CD4-positive, CD25-positive, alpha-beta regulatory T cell (primary cell): ENCODE measurements around the gene GALNT13. TPM values are rescaled to one million over a fixed set of nuclear protein-coding genes. Genes with fewer than 3 reads are reported as not detected.

Experiments used
- ATAC-seq, 2 donors: fragments of 150-1000 bp; cut with Tn5 transposase; one replicate each; pipeline ENCODE4 v1.10.0; 2021; ENCODE audit warnings: low read depth in 2 of 2, moderate number of reproducible peaks in 2 of 2, moderate library complexity in 1 of 2
- DNase-seq, 3 donors: peaks; one replicate each; pipeline versions ENCODE4 v3.0.0 to v3.0.0-alpha.2; 2012 to 2022; ENCODE audit warnings: mixed read lengths in 1 of 3
- H3K27ac ChIP-seq: one replicate; pipeline ENCODE4 v1.7.0; 2013; ENCODE audit warnings: mild to moderate bottlenecking, low read length; ENCODE audit not compliant: insufficient read depth, poor library complexity, severe bottlenecking
- H3K27me3 ChIP-seq: one replicate; pipeline ENCODE4 v1.7.0; 2013; ENCODE audit warnings: low read length; ENCODE audit not compliant: control insufficient read depth, insufficient read depth
- H3K36me3 ChIP-seq: one replicate; pipeline ENCODE4 v1.7.0; 2013; ENCODE audit warnings: mild to moderate bottlenecking, low read length, moderate library complexity; ENCODE audit not compliant: control insufficient read depth, insufficient read depth
- H3K4me1 ChIP-seq: 2 replicates; pipeline ENCODE4 v1.7.0; 2013; ENCODE audit warnings: mild to moderate bottlenecking, low read length; ENCODE audit not compliant: insufficient read depth, control insufficient read depth, poor library complexity, severe bottlenecking
- H3K4me3 ChIP-seq: one replicate; pipeline ENCODE4 v1.7.0; 2013; ENCODE audit warnings: low read depth, mild to moderate bottlenecking, low read length, moderate library complexity
- H3K9me3 ChIP-seq, 2 experiments: 1 replicate in 1 of 2; 2 replicates in 1 of 2; pipeline ENCODE4 v1.7.0; 2013; ENCODE audit warnings: low read length in 2 of 2, mild to moderate bottlenecking in 1 of 2, moderate library complexity in 1 of 2; ENCODE audit not compliant: control insufficient read depth in 2 of 2
- H3K27ac Mint-ChIP-seq, 3 donors: one replicate each; pipeline ENCODE4 v1.8.0; 2020 to 2022; ENCODE audit warnings: mild to moderate bottlenecking in 3 of 3, mixed read lengths in 3 of 3, moderate library complexity in 2 of 3
- H3K27me3 Mint-ChIP-seq: one replicate; pipeline ENCODE4 v1.8.0; 2022; ENCODE audit warnings: mild to moderate bottlenecking, mixed read lengths
- H3K36me3 Mint-ChIP-seq: one replicate; pipeline ENCODE4 v1.8.0; 2020; ENCODE audit warnings: mixed read lengths
- H3K4me1 Mint-ChIP-seq, 4 donors: one replicate each; pipeline ENCODE4 v1.8.0; 2020 to 2022; ENCODE audit warnings: mixed read lengths in 4 of 4, mild to moderate bottlenecking in 1 of 4
- H3K4me3 Mint-ChIP-seq, 4 donors: one replicate each; pipeline ENCODE4 v1.8.0; 2020 to 2022; ENCODE audit warnings: mild to moderate bottlenecking in 4 of 4, mixed read lengths in 4 of 4, moderate library complexity in 3 of 4
- H3K9me3 Mint-ChIP-seq, 7 donors: one replicate each; pipeline ENCODE4 v1.8.0; 2020 to 2022; ENCODE audit warnings: mixed read lengths in 7 of 7, mild to moderate bottlenecking in 3 of 7, moderate library complexity in 2 of 7
- polyA plus RNA-seq, 4 donors: library from polyadenylated mRNA; unstranded; fragments of 300-500 nt; fragmentation: Illumina TruSeq; gene quantifications; one replicate each; pipeline ENCODE4 v1.2.3, GENCODE V29; 2021
- total RNA-seq: library from RNA; stranded (reverse); gene quantifications from one replicate; pipeline ENCODE4 v1.2.3, GENCODE V29; 2022

The GALNT13 gene
- total and polyA plus RNA-seq, 5 donors from 2014 or later, result 0.09 TPM; not detected in 4

DNA sequence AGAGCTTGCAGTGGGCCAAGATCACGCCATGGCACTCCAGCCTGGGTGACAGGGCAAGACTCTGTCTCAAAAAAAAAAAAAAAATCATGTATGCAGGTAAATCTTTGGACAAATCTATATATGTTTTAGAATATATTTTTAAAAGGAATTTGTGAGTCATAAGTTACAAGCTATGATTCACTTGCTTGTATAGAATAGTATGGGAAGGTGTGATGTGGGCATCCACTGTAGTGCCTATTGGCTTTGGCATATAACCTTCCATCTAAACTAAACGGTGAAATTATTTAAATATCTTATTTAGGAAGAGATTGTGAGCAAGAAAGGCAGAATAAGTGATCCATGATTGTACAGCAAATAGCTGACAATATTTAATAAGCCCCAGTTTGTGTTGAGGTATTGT is 261.1 kb downstream of the GALNT13 start:
- no peak overlapping the region for H3K27ac ChIP-seq
- Mint-ChIP-seq H3K9me3 (peaks cover 0 to 10% (median 1%) of the 10 kb centered on the region in 7 donors), H3K27me3 (no peaks in the 10 kb centered on the region), H3K4me3 (no peak overlapping the region), H3K36me3 (no peaks in the 10 kb centered on the region), H3K27ac (no peak overlapping the region), H3K4me1 (no peaks in the 10 kb centered on the region)
- H3K9me3 ChIP-seq, result no peaks in the 10 kb centered on the region
- no peak for ATAC-seq
- DNase-seq, result no peak
- no peaks in the 10 kb centered on the region for H3K36me3 ChIP-seq
- H3K4me1 ChIP-seq, result no peaks in the 10 kb centered on the region
- no peak overlapping the region for H3K4me3 ChIP-seq
- no peaks in the 10 kb centered on the region for H3K27me3 ChIP-seq

DNA sequence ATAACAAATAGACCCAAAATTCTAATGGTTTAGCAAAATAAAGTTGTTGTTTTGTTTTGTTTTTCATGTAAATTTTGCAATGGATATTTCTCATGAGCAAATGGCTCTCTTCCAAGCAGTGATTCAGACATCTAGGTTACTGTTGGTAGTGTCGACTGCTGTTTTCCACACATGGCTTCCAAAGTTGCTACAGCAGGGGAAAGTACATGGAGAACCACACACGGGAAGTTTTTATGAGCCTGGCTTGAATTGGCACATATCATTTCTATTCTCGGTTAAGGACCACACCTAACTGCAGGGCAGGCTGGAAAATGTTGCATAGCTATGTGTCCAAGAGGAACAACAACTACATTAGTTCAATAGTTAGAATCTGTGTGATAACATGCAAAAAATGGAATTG is 262.1 kb downstream of the GALNT13 start:
- DNase-seq, result no peak
- Mint-ChIP-seq H3K27me3 (no peaks in the 10 kb centered on the region), H3K36me3 (no peaks in the 10 kb centered on the region), H3K27ac (no peak overlapping the region), H3K9me3 (peaks cover 0 to 10% (median 1%) of the 10 kb centered on the region in 7 donors), H3K4me3 (no peak overlapping the region), H3K4me1 (no peaks in the 10 kb centered on the region)
- Histone ChIP-seq H3K4me3 (no peak overlapping the region), H3K27me3 (no peaks in the 10 kb centered on the region), H3K9me3 (no peaks in the 10 kb centered on the region), H3K4me1 (no peaks in the 10 kb centered on the region), H3K27ac (no peak overlapping the region), H3K36me3 (no peaks in the 10 kb centered on the region)
- no peak for ATAC-seq

DNA sequence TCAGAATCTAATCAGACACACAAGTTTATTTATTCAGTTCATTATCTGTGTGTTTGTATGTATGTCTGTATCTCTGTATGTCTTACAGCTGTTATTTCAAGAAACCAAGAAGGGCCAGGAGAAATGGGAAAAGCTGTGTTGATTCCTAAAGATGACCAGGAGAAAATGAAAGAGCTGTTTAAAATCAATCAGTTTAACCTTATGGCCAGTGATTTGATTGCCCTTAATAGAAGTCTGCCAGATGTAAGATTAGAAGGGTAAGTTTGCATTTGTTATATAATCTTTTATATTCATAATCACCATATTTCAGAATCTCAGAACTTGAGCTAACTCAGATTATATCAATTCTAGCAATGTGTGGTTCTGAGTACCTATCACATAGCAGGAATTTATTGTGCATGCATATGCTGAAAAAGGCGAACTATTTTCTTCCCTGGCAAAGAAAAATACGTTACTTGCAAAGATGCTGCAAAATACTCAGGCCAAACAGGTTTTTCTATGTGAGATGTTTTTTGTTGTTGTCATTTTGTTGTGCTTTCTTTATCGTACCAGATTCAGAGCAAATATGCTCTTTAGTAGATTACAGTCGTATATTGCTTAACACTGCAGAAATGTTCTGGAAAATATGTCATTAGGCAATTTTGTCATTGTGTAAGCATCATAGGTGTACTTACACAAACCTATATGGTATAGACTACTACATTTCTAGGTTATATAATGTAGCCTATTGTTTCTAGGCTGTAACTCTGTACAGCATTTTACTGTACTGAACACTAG is 268.7 kb downstream of the GALNT13 start:
- DNase-seq (no peak), ATAC-seq (no peak)
- Mint-ChIP-seq H3K36me3 (no peaks in the 10 kb centered on the region), H3K27me3 (no peaks in the 10 kb centered on the region), H3K4me3 (no peak overlapping the region), H3K4me1 (no peaks in the 10 kb centered on the region), H3K27ac (peak overlapping the region in 1 of 3 donors; percentile 38), H3K9me3 (peaks cover 0 to 3% (median 0%) of the 10 kb centered on the region in 7 donors)
- no peaks in the 10 kb centered on the region for H3K27me3 ChIP-seq
- H3K4me3 ChIP-seq, result no peak overlapping the region
- no peaks in the 10 kb centered on the region for H3K36me3 ChIP-seq
- H3K4me1 ChIP-seq, result no peaks in the 10 kb centered on the region
- no peak overlapping the region for H3K27ac ChIP-seq
- H3K9me3 ChIP-seq, result no peaks in the 10 kb centered on the region

DNA sequence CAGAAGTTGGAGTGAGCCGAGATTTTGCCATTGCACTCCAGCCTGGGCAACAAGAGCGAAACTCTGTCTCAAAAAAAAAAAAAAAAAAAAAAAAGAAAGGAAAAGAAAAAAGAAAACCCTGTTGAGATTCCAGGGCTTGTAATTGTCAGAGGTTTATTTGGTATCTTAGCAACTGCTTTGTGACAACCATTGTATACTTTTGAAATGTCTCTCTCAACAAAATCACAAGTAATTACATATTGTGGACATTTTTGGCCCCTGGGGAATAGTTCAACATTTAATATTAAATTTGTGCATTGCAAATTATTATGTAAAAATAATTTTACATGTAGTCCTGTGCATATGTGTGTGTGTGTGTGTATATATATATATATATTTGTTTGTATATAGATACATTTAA is 270.8 kb downstream of the GALNT13 start:
- H3K9me3 Mint-ChIP-seq, result peaks cover 0 to 3% (median 0%) of the 10 kb centered on the region in 7 donors
- no peaks in the 10 kb centered on the region for H3K9me3 ChIP-seq
- H3K27ac Mint-ChIP-seq, result no peak overlapping the region
- ATAC-seq, result no peak
- no peak overlapping the region for H3K27ac ChIP-seq
- H3K4me1 ChIP-seq, result no peaks in the 10 kb centered on the region
- DNase-seq, result no peak
- H3K27me3 ChIP-seq, result no peaks in the 10 kb centered on the region
- no peaks in the 10 kb centered on the region for H3K36me3 ChIP-seq
- no peaks in the 10 kb centered on the region for H3K27me3 Mint-ChIP-seq
- H3K4me3 Mint-ChIP-seq, result no peak overlapping the region
- no peaks in the 10 kb centered on the region for H3K4me1 Mint-ChIP-seq
- no peaks in the 10 kb centered on the region for H3K36me3 Mint-ChIP-seq
- H3K4me3 ChIP-seq, result no peak overlapping the region

GRCh38 chr2:154143105-154143504 is 271.4 kb downstream of the GALNT13 start:
- H3K27me3 Mint-ChIP-seq, result no peaks in the 10 kb centered on the region

GRCh38 chr2:154158101-154158500 is 286.4 kb downstream of the GALNT13 start:
- Mint-ChIP-seq H3K36me3 (no peaks in the 10 kb centered on the region), H3K4me3 (no peak overlapping the region), H3K27me3 (no peaks in the 10 kb centered on the region), H3K4me1 (no peaks in the 10 kb centered on the region), H3K9me3 (peaks cover 1 to 13% (median 7%) of the 10 kb centered on the region in 7 donors), H3K27ac (no peak overlapping the region)
- no peak for ATAC-seq
- Histone ChIP-seq H3K36me3 (no peaks in the 10 kb centered on the region), H3K4me1 (no peaks in the 10 kb centered on the region), H3K4me3 (no peak overlapping the region), H3K9me3 (peaks cover 0 to 4% of the 10 kb centered on the region in 2 experiments), H3K27ac (no peak overlapping the region), H3K27me3 (no peaks in the 10 kb centered on the region)
- no peak for DNase-seq

More at GRCh38 chr2:154143105-154143504, 271.4 kb downstream of the GALNT13 start:
- Mint-ChIP-seq H3K36me3 (no peaks in the 10 kb centered on the region), H3K4me3 (no peak overlapping the region), H3K9me3 (peaks cover 0 to 3% (median 0%) of the 10 kb centered on the region in 7 donors), H3K4me1 (no peaks in the 10 kb centered on the region), H3K27ac (no peak overlapping the region)
- Histone ChIP-seq H3K36me3 (no peaks in the 10 kb centered on the region), H3K27me3 (no peaks in the 10 kb centered on the region), H3K4me1 (no peaks in the 10 kb centered on the region), H3K4me3 (no peak overlapping the region), H3K27ac (no peak overlapping the region), H3K9me3 (no peaks in the 10 kb centered on the region)
- ATAC-seq (no peak), DNase-seq (no peak)

- Histone ChIP-seq H3K27me3 (no peaks in the 10 kb centered on the region), H3K4me3 (no peak overlapping the region), H3K9me3 (peaks cover 0 to 2% of the 10 kb centered on the region in 2 experiments), H3K4me1 (no peaks in the 10 kb centered on the region), H3K36me3 (no peaks in the 10 kb centered on the region), H3K27ac (no peak overlapping the region)
- Mint-ChIP-seq H3K27me3 (no peaks in the 10 kb centered on the region), H3K4me3 (no peak overlapping the region), H3K4me1 (no peaks in the 10 kb centered on the region), H3K36me3 (no peaks in the 10 kb centered on the region), H3K27ac (no peak overlapping the region), H3K9me3 (peaks cover 1 to 16% (median 9%) of the 10 kb centered on the region in 7 donors)
- ATAC-seq (no peak), DNase-seq (no peak)
Measured at GRCh38 chr2:154161286-154161685, 289.6 kb downstream of the GALNT13 start.

- peaks cover 0 to 21% (median 1%) of the 10 kb centered on the region in 7 donors for H3K9me3 Mint-ChIP-seq
Measured at GRCh38 chr2:154170400-154170799, 298.7 kb downstream of the GALNT13 start.

More at GRCh38 chr2:154170400-154170799, 298.7 kb downstream of the GALNT13 start:
- Mint-ChIP-seq H3K4me3 (no peak overlapping the region), H3K4me1 (no peaks in the 10 kb centered on the region), H3K36me3 (no peaks in the 10 kb centered on the region), H3K27me3 (no peaks in the 10 kb centered on the region), H3K27ac (no peak overlapping the region)
- DNase-seq (no peak), ATAC-seq (no peak)
- no peaks in the 10 kb centered on the region for H3K9me3 ChIP-seq
- H3K27ac ChIP-seq, result no peak overlapping the region
- H3K4me3 ChIP-seq, result no peak overlapping the region
- no peaks in the 10 kb centered on the region for H3K27me3 ChIP-seq
- H3K4me1 ChIP-seq, result no peaks in the 10 kb centered on the region
- H3K36me3 ChIP-seq, result no peaks in the 10 kb centered on the region
